Gastroesophageal sphincter (tissue), 3 donors: Measurements from ENCODE around the gene TXLNB.

Experiments
- CTCF ChIP-seq, 4 experiments: fragments of 200-600 bp in 2 of 4; fragments of 450-650 bp in 2 of 4; sonication (generic) in 1 of 4; IDR thresholded peaks; one replicate each; pipeline ENCODE4 v1.5.1; 2017 to 2019; ENCODE audit warnings: antibody characterized with exemption in 4 of 4, mild to moderate bottlenecking in 2 of 4, moderate library complexity in 2 of 4
- POLR2A ChIP-seq, 2 donors: fragments of 450-650 bp; IDR thresholded peaks; one replicate each; pipeline ENCODE4 v1.6.1; 2017; ENCODE audit warnings: antibody characterized with exemption in 2 of 2, mild to moderate bottlenecking in 2 of 2, moderate library complexity in 1 of 2

- no peak for TF ChIP-seq CTCF (IDR thresholded peaks at IDR 0.05)
- TF ChIP-seq POLR2A (IDR thresholded peaks at IDR 0.05), result no peak
Observed at GRCh38 chr6:139295901-139296300, 4.1 kb upstream of the TXLNB start.
